ENCODE measurements around the gene BLID.

DNA sequence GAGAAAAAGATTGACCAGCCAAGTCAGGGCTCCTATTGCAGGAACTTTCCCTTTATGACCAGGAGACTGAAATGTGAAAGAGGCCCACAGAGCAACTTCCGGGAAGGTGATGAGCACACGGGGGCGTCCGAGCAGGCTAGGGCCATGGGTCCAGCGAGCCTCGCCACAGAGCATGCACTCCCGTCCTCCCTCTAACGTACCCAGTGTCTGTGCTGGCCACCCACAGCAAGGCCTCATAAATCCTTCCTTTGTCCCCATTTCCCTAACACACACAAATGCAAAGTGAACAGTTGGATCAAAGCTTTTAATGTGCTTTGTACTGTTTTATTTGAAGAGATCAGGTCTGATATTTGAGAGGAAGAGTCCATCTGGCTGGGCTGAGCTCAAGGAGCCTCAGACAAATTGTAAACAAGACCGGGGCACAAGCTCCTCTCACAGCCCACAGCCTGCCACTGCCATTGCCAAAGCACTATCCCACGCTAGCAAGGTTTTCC is 44.3 kb downstream of the BLID start:
- TF ChIP-seq, protein P1, sequence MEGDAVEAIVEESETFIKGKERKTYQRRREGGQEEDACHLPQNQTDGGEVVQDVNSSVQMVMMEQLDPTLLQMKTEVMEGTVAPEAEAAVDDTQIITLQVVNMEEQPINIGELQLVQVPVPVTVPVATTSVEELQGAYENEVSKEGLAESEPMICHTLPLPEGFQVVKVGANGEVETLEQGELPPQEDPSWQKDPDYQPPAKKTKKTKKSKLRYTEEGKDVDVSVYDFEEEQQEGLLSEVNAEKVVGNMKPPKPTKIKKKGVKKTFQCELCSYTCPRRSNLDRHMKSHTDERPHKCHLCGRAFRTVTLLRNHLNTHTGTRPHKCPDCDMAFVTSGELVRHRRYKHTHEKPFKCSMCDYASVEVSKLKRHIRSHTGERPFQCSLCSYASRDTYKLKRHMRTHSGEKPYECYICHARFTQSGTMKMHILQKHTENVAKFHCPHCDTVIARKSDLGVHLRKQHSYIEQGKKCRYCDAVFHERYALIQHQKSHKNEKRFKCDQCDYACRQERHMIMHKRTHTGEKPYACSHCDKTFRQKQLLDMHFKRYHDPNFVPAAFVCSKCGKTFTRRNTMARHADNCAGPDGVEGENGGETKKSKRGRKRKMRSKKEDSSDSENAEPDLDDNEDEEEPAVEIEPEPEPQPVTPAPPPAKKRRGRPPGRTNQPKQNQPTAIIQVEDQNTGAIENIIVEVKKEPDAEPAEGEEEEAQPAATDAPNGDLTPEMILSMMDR (conservative IDR thresholded peaks at IDR 0.05; ENCODE audit: low read depth, low read length), result no peak
- no peak for TF ChIP-seq EZH2phosphoT487 (IDR thresholded peaks at IDR 0.05; ENCODE audit: borderline replicate concordance, low read length)
- TF ChIP-seq EZH2 (IDR thresholded peaks at IDR 0.05; ENCODE audit: low read length, unreplicated experiment), result no peak

All from PC-3 (cell line).